ENCODE results near the gene CNPPD1. TPM values are rescaled to one million over a fixed set of nuclear protein-coding genes. Genes with fewer than 3 reads are reported as not detected.

Gene CNPPD1
- total RNA-seq, 2 donors from 2014 or later, result 27.7 to 33.2 TPM

DNA sequence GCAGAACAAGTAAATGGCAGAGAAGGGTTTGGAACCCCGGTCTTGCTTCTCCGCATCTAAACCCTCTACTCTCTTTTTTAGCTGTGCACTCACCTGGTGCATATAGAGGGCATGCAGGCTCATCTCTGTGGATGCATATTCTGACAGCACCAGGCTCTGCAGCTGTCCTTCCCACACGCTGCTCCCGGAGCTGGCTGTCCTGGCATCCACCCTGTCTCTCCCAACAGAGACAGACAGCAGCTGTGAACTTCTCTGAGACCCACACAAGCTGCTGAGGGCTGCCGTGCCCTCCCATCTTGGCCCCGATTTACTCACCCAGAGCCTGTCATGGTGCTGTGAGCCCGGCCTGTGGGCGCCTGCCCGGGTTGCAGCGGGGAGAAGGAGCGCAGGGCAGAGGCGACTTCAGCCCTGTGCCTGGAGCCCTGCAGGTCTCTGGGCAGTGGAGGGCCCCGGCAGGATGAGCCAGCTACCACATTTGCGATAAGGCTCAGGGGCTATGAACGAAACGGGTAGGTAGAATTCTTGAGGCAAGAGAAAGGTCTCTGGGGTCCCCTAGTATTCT is 45.3 kb upstream of the CNPPD1 start:
- WGBS, 2 experiments (ENCODE audit: insufficient coverage in 1 of 2, insufficient read length in 1 of 2), result 94 to 98% methylated on average over 12 to 16 of the region's 16 CpGs
- Mint-ChIP-seq H3K36me3 (ENCODE audit: low read depth) (peaks cover 54% of the 10 kb centered on the region), H3K27me3 (ENCODE audit: insufficient read depth) (no peaks in the 10 kb centered on the region), H3K27ac (no peak overlapping the region), H3K4me1 (peaks cover 12% of the 10 kb centered on the region), H3K9me3 (no peaks in the 10 kb centered on the region), H3K4me3 (no peak overlapping the region)
- Histone ChIP-seq H3K27ac (ENCODE audit: low read depth, low read length) (no peak overlapping the region), H3K9ac (ENCODE audit: extremely low read depth, low read length, poor library complexity, severe bottlenecking) (no peak overlapping the region), H3K27me3 (ENCODE audit: control insufficient read depth, insufficient read depth, low read length, poor library complexity, severe bottlenecking) (no peaks in the 10 kb centered on the region), H3K4me1 (ENCODE audit: control insufficient read depth, insufficient read depth, low read length) (no peaks in the 10 kb centered on the region), H3K4me3 (ENCODE audit: low read length) (no peak overlapping the region), H3K36me3 (ENCODE audit: control insufficient read depth, insufficient read depth, low read length) (peaks cover 42% of the 10 kb centered on the region), H3K9me3 (ENCODE audit: control insufficient read depth, low read length) (no peaks in the 10 kb centered on the region)
- TF ChIP-seq, protein P1, sequence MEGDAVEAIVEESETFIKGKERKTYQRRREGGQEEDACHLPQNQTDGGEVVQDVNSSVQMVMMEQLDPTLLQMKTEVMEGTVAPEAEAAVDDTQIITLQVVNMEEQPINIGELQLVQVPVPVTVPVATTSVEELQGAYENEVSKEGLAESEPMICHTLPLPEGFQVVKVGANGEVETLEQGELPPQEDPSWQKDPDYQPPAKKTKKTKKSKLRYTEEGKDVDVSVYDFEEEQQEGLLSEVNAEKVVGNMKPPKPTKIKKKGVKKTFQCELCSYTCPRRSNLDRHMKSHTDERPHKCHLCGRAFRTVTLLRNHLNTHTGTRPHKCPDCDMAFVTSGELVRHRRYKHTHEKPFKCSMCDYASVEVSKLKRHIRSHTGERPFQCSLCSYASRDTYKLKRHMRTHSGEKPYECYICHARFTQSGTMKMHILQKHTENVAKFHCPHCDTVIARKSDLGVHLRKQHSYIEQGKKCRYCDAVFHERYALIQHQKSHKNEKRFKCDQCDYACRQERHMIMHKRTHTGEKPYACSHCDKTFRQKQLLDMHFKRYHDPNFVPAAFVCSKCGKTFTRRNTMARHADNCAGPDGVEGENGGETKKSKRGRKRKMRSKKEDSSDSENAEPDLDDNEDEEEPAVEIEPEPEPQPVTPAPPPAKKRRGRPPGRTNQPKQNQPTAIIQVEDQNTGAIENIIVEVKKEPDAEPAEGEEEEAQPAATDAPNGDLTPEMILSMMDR (conservative IDR thresholded peaks at IDR 0.05), result no peak
- no peak for DNase-seq

- Mint-ChIP-seq H3K27ac (no peak overlapping the region), H3K9me3 (no peaks in the 10 kb centered on the region), H3K4me1 (peaks cover 17% of the 10 kb centered on the region), H3K36me3 (ENCODE audit: low read depth) (peaks cover 57% of the 10 kb centered on the region), H3K27me3 (ENCODE audit: insufficient read depth) (no peaks in the 10 kb centered on the region), H3K4me3 (no peak overlapping the region)
- Histone ChIP-seq H3K9me3 (ENCODE audit: control insufficient read depth, low read length) (no peaks in the 10 kb centered on the region), H3K27ac (ENCODE audit: low read depth, low read length) (no peak overlapping the region), H3K9ac (ENCODE audit: extremely low read depth, low read length, poor library complexity, severe bottlenecking) (no peak overlapping the region), H3K4me3 (ENCODE audit: low read length) (no peak overlapping the region), H3K27me3 (ENCODE audit: control insufficient read depth, insufficient read depth, low read length, poor library complexity, severe bottlenecking) (no peaks in the 10 kb centered on the region), H3K36me3 (ENCODE audit: control insufficient read depth, insufficient read depth, low read length) (peaks cover 46% of the 10 kb centered on the region), H3K4me1 (ENCODE audit: control insufficient read depth, insufficient read depth, low read length) (no peaks in the 10 kb centered on the region)
- 92 to 94% methylated on average over 4 to 19 of the region's 19 CpGs for WGBS, 2 experiments (ENCODE audit: insufficient coverage in 1 of 2, insufficient read length in 1 of 2)
- TF ChIP-seq, protein P1 (conservative IDR thresholded peaks at IDR 0.05), result no peak
- no peak for DNase-seq
Measured at GRCh38 chr2:219220652-219221402, 44.1 kb upstream of the CNPPD1 start.

GRCh38 chr2:219219784-219220532 is 43.2 kb upstream of the CNPPD1 start:
- Histone ChIP-seq H3K9ac (ENCODE audit: extremely low read depth, low read length, poor library complexity, severe bottlenecking) (no peak overlapping the region), H3K4me3 (ENCODE audit: low read length) (no peak overlapping the region), H3K36me3 (ENCODE audit: control insufficient read depth, insufficient read depth, low read length) (peaks cover 45% of the 10 kb centered on the region), H3K9me3 (ENCODE audit: control insufficient read depth, low read length) (no peaks in the 10 kb centered on the region), H3K4me1 (ENCODE audit: control insufficient read depth, insufficient read depth, low read length) (no peaks in the 10 kb centered on the region), H3K27ac (ENCODE audit: low read depth, low read length) (no peak overlapping the region), H3K27me3 (ENCODE audit: control insufficient read depth, insufficient read depth, low read length, poor library complexity, severe bottlenecking) (no peaks in the 10 kb centered on the region)
- H3K27ac Mint-ChIP-seq, result peak overlapping the region; percentile 92
- H3K9me3 Mint-ChIP-seq, result no peaks in the 10 kb centered on the region
- no peaks in the 10 kb centered on the region for H3K27me3 Mint-ChIP-seq (ENCODE audit: insufficient read depth)
- TF ChIP-seq, protein P1 (conservative IDR thresholded peaks at IDR 0.05), result no peak
- WGBS, 2 experiments (ENCODE audit: insufficient coverage in 1 of 2, insufficient read length in 1 of 2), result 93 to 94% methylated on average over 10 to 18 of the region's 18 CpGs
- no peak overlapping the region for H3K4me3 Mint-ChIP-seq
- DNase-seq, result no peak
- peaks cover 17% of the 10 kb centered on the region for H3K4me1 Mint-ChIP-seq
- peaks cover 53% of the 10 kb centered on the region for H3K36me3 Mint-ChIP-seq (ENCODE audit: low read depth)
